Suppressor macrophage (primary cell): ENCODE data around the gene NPPB.
A peak's percentile ranks its signal among the peaks of the same experiment; 100 is the strongest.

Source experiments
- DNase-seq, 4 experiments: peaks; one replicate each; pipeline ENCODE4 v3.0.0-alpha.2; 2020 to 2022

NPPB gene

GRCh38 chr1:11856698-11857097, 2.0 kb downstream of the NPPB start:
- DNase-seq, result no peak

- no peak for DNase-seq
Observed at GRCh38 chr1:11855430-11855829, 3.3 kb downstream of the NPPB start.

- DNase-seq, result no peak
Observed at GRCh38 chr1:11854519-11854918, 4.2 kb downstream of the NPPB start.

- peak; percentile 51 to 74 (median 69) for DNase-seq
Observed at GRCh38 chr1:11851180-11851579, 7.6 kb downstream of the NPPB start.

- DNase-seq, result no peak
Observed at GRCh38 chr1:11850156-11850555, 8.6 kb downstream of the NPPB start.

GRCh38 chr1:11848373-11848700, 10.4 kb downstream of the NPPB start:
- DNase-seq, result no peak

GRCh38 chr1:11847667-11848372, 10.9 kb downstream of the NPPB start, which contains the start of gene NPPA:
Gene NPPA, minus strand, starts transcription at chr1:11847783. Its CDS starts 99 bp downstream, at chr1:11847684.
- DNase-seq, result no peak

- peak in 1 of 4 experiments; percentile 28 for DNase-seq
Observed at GRCh38 chr1:11845641-11846335, 13.0 kb downstream of the NPPB start.

GRCh38 chr1:11842154-11843041, 16.3 kb downstream of the NPPB start:
- peak; percentile 40 to 70 (median 66) for DNase-seq

- DNase-seq, result peak; percentile 27 to 58 (median 42)
Observed at GRCh38 chr1:11841245-11842153, 17.2 kb downstream of the NPPB start.

GRCh38 chr1:11839727-11840705, 18.7 kb downstream of the NPPB start:
- no peak for DNase-seq

GRCh38 chr1:11838349-11839272, 20.1 kb downstream of the NPPB start:
- peak; percentile 73 to 84 (median 78) for DNase-seq

- no peak for DNase-seq
Observed at GRCh38 chr1:11837767-11838348, 20.9 kb downstream of the NPPB start.

- no peak for DNase-seq
Observed at GRCh38 chr1:11836955-11837766, 21.6 kb downstream of the NPPB start.

GRCh38 chr1:11835441-11836225, 23.1 kb downstream of the NPPB start:
- DNase-seq, result no peak

- DNase-seq, result no peak
Observed at GRCh38 chr1:11833900-11834299, 24.8 kb downstream of the NPPB start.

- no peak for DNase-seq
Observed at GRCh38 chr1:11833497-11833896, 25.2 kb downstream of the NPPB start.
